ENCODE results near the gene RHOXF2B. TPM values are rescaled to one million over a fixed set of nuclear protein-coding genes. Genes with fewer than 3 reads are reported as not detected.
"Not testable (repeated sequence)": the region's sequence is repeated elsewhere in the genome, so short reads cannot be mapped to it uniquely, and the experiment has no call there.

RHOXF2B gene
- total RNA-seq (2014; rRNA removed; shearing (Covaris generic)): not detected in 2 replicates

- DNase-seq (ENCODE audit: low read depth): not testable (repeated sequence)
Observed at GRCh38 chrX:120077590-120077989, at the start of gene RHOXF2B. Gene RHOXF2B, minus strand, starts transcription at chrX:120077690. Its CDS starts 138 bp downstream, at chrX:120077552.

DNA sequence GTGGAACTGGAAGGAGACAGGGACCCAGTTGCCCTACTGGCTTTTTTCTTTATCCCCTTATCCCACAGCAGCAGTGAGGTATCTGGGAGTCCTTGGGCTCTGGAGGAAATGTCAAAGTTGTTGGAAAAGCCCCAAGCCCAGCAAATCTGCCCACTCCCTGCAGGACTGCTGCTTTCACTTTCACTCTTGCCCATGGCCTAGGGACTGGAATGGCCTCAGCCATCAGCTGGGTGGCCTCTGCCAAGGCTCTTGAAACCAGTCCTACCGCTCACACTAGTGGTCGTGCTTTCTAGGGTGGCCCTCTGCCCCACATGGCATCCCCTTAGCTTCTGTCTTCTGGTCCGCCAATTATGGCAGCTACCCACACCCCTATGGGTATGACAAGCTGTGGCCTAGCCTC lies 48.0 kb upstream of the RHOXF2B start:
- peak; percentile 54 for DNase-seq (ENCODE audit: low read depth)

DNA sequence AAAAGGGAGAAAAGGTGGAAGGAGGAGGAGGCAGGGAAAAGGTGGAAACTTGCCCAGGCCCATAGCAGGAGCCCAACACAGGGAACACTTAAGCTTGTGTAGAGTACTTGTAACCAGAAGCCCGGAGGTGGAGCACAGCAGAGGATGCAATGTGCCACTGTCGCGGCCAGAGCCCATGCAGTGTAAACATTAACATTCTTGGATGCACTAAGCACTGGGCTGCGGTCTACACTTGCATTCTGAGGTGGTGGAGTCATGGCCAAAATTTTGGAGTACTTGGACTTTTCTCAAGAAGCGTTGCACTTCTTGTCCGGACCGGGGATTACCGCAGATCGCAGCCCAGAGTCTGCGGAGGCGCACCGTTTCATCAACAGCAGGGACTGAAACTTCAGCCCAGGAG lies 42.7 kb upstream of the RHOXF2B start:
- peak; percentile 90 for DNase-seq (ENCODE audit: low read depth)

DNA sequence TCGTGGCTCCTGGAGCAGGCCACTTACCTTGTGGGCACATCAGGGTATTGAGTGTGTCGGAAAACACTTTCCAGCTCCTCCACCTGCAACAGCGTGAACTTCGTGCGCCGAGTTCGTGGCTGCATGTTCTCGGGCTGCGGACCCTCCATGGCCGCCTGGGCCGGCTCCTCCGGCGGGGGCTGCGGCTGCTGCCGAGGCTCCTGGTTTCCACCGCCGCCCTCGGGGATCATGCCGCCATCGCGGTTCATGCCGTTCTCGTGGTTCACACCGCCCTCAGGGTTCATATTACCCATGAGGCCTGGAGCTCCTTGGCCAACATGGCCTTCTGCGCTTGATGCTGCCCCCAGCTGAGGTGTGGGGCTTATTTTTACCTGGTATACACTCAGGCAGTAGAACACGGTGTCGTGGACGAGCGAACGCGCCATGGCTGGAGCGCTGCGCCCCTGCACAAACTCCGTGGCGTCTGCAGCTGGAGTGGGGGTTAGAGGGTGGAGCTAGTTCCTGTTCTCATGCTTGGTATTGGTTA lies 38.0 kb upstream of the RHOXF2B start, which contains the start of gene RHOXF1:
Gene RHOXF1 (minus strand): TSS at position 476 of the 526 bp plus-strand sequence. CDS start 51 bp downstream, at position 425.
- DNase-seq (ENCODE audit: low read depth): no peak

DNA sequence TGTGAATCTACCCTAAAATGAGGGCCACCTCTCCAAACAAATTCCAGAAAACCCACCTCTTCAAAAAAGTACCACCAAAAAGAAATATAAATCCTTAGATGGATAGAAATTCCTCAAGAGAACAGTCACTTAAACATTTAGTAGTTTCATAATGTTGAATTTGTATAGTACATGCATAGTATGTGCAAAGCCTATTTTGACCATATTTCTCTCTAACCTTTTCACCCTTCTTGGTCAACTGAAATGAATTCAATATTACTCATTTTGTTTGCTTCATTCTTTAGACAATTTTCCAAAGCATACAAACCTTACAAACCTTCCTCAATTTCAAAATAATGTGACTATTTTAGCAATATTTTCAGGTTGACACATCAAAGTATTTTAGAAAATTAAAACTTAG lies 34.1 kb upstream of the RHOXF2B start:
- no peak for DNase-seq (ENCODE audit: low read depth)

- no peak for DNase-seq (ENCODE audit: low read depth)
Observed at GRCh38 chrX:120109378-120109777, 31.9 kb upstream of the RHOXF2B start.

- not testable (repeated sequence) for DNase-seq (ENCODE audit: low read depth)
Observed at GRCh38 chrX:120104707-120105106, 27.2 kb upstream of the RHOXF2B start.

DNA sequence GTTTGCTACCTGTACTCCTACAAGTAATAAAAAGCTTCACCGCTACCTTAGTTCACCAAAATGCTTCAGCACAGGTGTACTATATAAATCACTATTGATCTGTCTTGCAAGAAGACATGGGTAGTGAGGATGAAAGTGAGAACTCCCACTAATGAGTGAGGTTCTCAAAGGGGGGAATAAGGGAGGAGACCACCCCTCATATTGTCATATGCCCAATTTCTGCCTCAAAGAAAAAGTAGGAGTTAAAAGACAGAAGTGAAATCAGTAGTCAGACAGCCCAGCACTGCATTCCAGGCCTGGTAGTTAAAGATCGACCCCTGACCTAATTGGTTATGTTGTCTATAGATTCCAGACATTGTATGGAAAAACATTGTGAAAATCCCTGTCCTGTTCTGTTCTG lies 23.6 kb upstream of the RHOXF2B start:
- not testable (repeated sequence) for DNase-seq (ENCODE audit: low read depth)

DNA sequence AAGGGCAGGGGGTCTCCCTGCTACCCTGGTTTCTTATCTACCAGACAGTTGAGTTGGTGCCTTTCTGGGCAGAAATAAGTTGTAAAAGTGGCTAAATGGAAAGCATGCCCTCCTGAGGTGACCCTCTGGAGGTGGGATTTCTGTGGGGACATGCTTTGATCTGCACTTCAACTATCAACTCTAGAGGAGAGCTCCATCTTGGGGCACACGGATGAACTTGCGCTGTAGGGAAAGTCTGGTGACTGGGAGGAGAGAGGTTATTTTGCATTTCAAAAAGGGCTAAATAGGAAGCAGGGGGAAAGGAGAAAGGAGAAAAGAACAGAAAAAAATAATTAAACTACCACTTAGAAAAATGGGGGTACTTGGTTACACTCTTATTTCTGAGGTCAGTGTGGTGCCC lies 12.7 kb upstream of the RHOXF2B start:
- DNase-seq (ENCODE audit: low read depth): no peak

DNA sequence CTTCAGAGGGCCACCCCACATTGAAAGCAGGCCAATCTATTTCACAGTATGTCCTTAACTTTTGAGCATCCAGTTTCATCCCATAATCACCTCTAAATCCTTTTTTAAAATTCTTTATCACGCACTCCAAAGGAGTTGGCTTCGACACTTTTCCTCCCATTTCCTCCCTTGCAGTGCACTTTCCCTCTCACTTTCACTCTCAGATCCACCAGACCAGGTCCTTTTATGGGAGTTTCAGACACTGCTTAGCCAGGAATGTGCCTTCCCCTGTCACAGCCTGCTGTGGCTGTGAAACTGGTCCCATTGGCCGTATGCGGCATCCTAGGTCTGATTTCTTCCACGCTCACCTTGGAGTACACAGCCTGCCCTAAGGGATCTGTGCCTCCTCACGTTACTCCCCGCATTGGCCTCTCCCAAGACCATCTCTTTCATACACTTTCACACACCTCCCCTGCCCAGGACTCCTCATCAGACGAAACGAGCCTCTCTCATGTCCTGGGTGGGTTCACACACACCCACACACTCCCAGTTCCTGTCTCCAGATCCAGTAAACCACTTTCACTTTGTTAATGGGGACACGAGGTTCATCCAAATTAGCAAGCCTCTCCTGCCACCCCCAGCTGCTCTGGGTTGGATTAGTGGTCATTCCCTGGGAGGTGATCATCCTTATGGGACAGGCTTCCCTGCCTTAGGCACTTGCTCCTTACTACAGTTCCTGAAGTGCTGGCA lies 10.0 kb upstream of the RHOXF2B start:
- peak; percentile 9 for DNase-seq (ENCODE audit: low read depth)

DNA sequence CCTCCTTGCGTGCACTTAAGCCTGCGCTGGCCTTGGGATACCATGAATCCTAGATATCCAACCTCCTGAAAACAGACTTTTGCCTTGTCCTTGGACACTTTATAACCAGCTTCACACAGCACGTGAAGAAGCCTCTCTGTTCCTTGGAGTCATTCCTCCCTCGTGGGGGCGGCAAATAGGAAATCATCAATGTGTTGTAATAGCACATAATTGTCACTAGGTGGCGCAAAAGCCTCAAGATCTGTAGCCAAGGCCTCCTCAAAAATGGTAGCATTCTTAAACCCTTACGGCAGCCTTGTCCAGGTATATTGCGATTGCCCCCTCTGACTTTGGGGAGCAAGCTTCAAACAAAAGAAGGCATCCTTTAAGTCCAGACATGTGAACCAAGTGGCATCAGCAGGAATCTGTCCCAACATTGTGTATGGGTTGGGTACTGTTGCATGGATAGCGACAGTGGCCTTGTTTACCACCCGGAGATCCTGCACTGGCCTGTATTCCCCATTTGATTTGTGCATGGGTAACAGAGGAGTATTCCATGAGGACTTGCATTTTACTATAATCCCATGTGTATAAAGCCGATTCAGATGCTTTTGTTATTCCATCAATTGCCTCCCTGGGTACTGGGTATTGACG lies 8.2 kb upstream of the RHOXF2B start:
- DNase-seq (ENCODE audit: low read depth): not testable (repeated sequence)

DNA sequence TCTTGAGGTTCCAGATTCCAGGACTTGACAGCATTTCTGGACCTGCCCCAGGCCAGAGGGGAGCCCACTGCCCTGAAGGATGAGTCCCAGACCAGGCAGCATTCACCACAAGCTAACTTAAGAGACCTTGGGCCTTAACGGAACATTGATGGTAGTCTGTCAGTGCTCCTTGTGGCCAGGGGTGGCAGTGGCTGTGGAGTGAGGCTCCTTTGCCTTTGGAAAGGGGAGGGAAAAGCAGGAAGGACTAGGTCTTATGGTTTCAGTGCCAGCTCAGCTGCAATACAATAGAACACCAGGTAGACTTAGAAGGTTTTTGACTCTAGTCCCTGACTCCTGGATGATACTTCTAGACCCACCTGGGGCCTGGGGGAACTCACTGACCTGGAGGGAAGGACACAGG lies 11.3 kb downstream of the RHOXF2B start:
- not testable (repeated sequence) for DNase-seq (ENCODE audit: low read depth)

DNA sequence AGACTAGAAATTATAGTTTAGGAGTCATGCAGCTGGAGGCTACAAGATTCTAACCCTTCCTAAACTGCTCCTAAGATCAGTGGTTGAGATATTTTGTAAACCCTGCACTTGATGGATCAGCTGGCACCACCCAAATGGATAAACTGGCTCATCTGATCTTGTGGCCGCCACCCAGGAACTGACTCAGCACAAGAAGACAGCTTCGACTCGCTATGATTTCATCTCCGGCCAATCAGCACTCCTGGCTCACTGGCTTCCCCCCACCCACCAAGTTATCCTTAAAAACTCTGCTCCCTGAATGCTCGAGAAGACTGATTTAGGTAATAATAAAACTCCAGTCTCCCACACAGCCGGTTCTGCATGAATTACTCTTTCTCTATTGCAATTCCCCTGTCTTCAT lies 34.8 kb downstream of the RHOXF2B start:
- DNase-seq (ENCODE audit: low read depth): not testable (repeated sequence)

GRCh38 chrX:120042247-120042646 lies 35.2 kb downstream of the RHOXF2B start:
- DNase-seq (ENCODE audit: low read depth): not testable (repeated sequence)

DNA sequence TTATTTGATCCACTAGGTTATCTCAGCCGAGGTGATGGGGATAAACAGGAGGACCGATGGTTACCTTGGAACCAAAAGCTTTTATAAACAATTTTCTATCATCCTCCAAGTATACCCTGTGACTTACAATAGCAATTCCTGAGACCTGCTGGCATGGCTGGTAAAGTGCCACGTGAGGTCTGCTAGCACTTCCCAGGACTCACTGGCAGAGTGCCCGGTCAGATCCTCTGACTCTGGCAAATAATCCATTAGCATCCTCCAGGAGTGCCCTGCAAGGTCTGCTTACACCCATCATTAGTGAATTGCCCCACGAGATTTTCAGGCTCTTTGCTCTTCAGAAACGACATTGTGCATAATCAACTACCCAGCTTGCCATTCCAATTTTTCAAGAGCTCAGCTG lies 37.3 kb downstream of the RHOXF2B start:
- DNase-seq (ENCODE audit: low read depth): not testable (repeated sequence)

- not testable (repeated sequence) for DNase-seq (ENCODE audit: low read depth)
Observed at GRCh38 chrX:120039087-120039733, 38.3 kb downstream of the RHOXF2B start.

DNA sequence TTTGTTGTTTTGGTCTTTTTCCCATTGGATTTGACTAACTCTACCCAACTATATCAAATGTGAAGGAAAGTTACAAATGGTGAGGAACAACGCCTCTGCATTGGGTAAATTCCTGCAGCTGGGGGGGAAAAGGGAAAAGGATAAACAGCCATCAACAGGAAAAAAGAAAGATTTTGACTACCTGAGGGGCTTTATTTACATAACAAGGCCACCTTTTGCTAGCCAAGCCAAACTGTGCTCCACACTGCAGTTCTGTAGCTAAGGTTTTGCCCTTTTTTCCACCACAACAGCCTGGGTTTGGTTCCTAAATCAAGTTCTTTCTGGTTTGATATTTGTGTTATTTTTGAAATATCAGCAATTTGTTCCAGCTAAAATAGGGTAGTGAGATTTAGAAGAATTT lies 40.8 kb downstream of the RHOXF2B start:
- DNase-seq (ENCODE audit: low read depth): no peak

- not testable (repeated sequence) for DNase-seq (ENCODE audit: low read depth)
Observed at GRCh38 chrX:120035522-120036309, 41.8 kb downstream of the RHOXF2B start.

DNA sequence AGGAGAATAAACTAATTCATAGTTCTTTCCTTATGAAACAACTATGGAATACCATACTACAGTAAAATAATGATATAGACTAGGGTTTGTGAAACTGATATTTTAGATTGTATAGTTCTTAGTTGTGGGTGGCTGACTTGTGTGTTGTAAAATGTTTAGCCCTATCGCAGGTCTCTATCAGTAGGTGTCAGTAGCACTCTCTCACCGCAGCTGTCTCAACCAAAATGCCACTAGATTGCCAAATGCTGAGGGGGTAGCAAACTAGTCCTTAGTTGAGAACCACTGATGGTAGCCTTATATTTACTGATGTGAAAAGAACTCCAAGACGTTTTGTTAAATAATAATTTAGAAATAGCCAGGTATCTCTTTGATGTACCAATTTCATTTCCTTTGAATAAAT lies 48.1 kb downstream of the RHOXF2B start:
- DNase-seq (ENCODE audit: low read depth): no peak

DNA sequence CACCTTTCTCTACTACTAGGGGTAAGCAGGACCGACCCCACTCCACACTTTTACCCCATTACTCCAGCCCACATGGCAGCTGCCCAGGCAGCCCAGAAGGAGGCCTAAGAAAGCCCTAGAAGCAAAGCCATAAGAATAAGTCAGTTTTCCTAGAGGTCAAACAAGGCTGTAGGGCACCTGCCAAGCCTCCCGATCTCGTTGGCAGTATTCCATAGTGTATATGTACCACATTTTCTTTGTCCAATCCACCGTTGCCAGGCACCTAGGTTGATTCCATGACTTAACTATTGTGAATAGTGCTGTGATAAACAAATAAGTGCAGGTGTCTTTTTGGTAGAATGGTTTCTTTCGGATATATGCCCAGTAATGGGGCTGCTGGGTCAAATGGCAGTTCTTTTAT lies 54.2 kb downstream of the RHOXF2B start:
- no peak for DNase-seq (ENCODE audit: low read depth)

DNA sequence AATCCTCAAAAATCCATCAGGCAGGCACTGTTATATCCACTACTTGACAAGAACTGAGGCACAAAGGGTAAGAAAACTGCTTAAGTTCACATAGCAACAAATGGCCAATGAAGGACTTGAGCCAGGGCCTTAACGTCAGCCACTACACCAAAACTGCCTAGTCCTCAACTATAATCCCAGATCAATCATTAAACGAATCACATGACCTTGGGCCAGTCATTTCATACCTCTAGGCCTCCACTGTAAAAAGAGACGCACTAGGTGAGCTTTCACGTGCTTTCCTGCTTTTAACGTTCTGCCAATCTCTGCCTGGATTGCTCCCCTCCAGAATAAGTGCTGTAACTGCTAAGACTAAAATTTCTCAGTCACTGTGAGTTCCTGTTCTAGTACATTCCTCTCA lies 54.7 kb downstream of the RHOXF2B start:
- DNase-seq (ENCODE audit: low read depth): no peak

All from M059J (cell line).